ENCODE results near the gene GPR78.
A peak's percentile ranks its signal among the peaks of the same experiment; 100 is the strongest.

- TF ChIP-seq CTCF (IDR thresholded peaks at IDR 0.05): peak; percentile 23
- TF ChIP-seq EZH2 (IDR thresholded peaks at IDR 0.05): no peak
- TF ChIP-seq EZH2phosphoT487 (IDR thresholded peaks at IDR 0.05): no peak
Measured at GRCh38 chr4:8586671-8587468, 6.7 kb downstream of the GPR78 start.

Measured in neural progenitor cell (in vitro differentiated cells).